ENCODE results near the gene GTF3C5.

GTF3C5 gene

GRCh38 chr9:133048595-133048994, 17.8 kb downstream of the GTF3C5 start:
- no peak overlapping the region for H3K27ac Mint-ChIP-seq
- H3K9me3 Mint-ChIP-seq, result no peaks in the 10 kb centered on the region
- H3K4me1 Mint-ChIP-seq (ENCODE audit: low read depth), result no peaks in the 10 kb centered on the region
- no peak overlapping the region for H3K4me3 Mint-ChIP-seq
- no peaks in the 10 kb centered on the region for H3K27me3 Mint-ChIP-seq
- intact Hi-C loops (cut with micrococcal nuclease), result loop anchor here (5.0 kb wide), 1 partner anchor 49 kb away; no protein-coding TSS in a partner anchor
- peaks cover 95% of the 10 kb centered on the region for H3K36me3 Mint-ChIP-seq (ENCODE audit: low read depth)

- Mint-ChIP-seq H3K27ac (no peak overlapping the region), H3K4me3 (no peak overlapping the region), H3K27me3 (no peaks in the 10 kb centered on the region), H3K4me1 (ENCODE audit: low read depth) (no peaks in the 10 kb centered on the region), H3K9me3 (no peaks in the 10 kb centered on the region), H3K36me3 (ENCODE audit: low read depth) (peaks cover 95% of the 10 kb centered on the region)
- intact Hi-C loops (cut with micrococcal nuclease), result loop anchor here (5.0 kb wide), 1 partner anchor 48 kb away; no protein-coding TSS in a partner anchor
Measured at GRCh38 chr9:133049043-133049442, 18.2 kb downstream of the GTF3C5 start.

- no peaks in the 10 kb centered on the region for H3K9me3 Mint-ChIP-seq
- no peak overlapping the region for H3K27ac Mint-ChIP-seq
- no peak overlapping the region for H3K4me3 Mint-ChIP-seq
- no peaks in the 10 kb centered on the region for H3K4me1 Mint-ChIP-seq (ENCODE audit: low read depth)
- H3K27me3 Mint-ChIP-seq, result no peaks in the 10 kb centered on the region
- intact Hi-C loops (cut with micrococcal nuclease), result no loop called here
- H3K36me3 Mint-ChIP-seq (ENCODE audit: low read depth), result peaks cover 95% of the 10 kb centered on the region
Measured at GRCh38 chr9:133050142-133050541, 19.3 kb downstream of the GTF3C5 start.

GRCh38 chr9:133050781-133051180, 20.0 kb downstream of the GTF3C5 start:
- intact Hi-C loops (cut with micrococcal nuclease), result no loop called here
- Mint-ChIP-seq H3K36me3 (ENCODE audit: low read depth) (peaks cover 95% of the 10 kb centered on the region), H3K9me3 (no peaks in the 10 kb centered on the region), H3K4me1 (ENCODE audit: low read depth) (no peaks in the 10 kb centered on the region), H3K27ac (no peak overlapping the region), H3K27me3 (no peaks in the 10 kb centered on the region), H3K4me3 (no peak overlapping the region)

- Mint-ChIP-seq H3K27me3 (no peaks in the 10 kb centered on the region), H3K9me3 (no peaks in the 10 kb centered on the region), H3K4me3 (no peak overlapping the region), H3K27ac (no peak overlapping the region), H3K36me3 (ENCODE audit: low read depth) (peaks cover 95% of the 10 kb centered on the region), H3K4me1 (ENCODE audit: low read depth) (no peaks in the 10 kb centered on the region)
- intact Hi-C loops (cut with micrococcal nuclease), result no loop called here
Measured at GRCh38 chr9:133051281-133051900, 20.6 kb downstream of the GTF3C5 start.

GRCh38 chr9:133051966-133052539, 21.3 kb downstream of the GTF3C5 start:
- no peak overlapping the region for H3K4me3 Mint-ChIP-seq
- H3K27ac Mint-ChIP-seq, result no peak overlapping the region
- intact Hi-C loops (cut with micrococcal nuclease), result no loop called here
- peaks cover 95% of the 10 kb centered on the region for H3K36me3 Mint-ChIP-seq (ENCODE audit: low read depth)
- H3K9me3 Mint-ChIP-seq, result no peaks in the 10 kb centered on the region
- no peaks in the 10 kb centered on the region for H3K4me1 Mint-ChIP-seq (ENCODE audit: low read depth)
- H3K27me3 Mint-ChIP-seq, result no peaks in the 10 kb centered on the region

GRCh38 chr9:133054194-133054890, 23.5 kb downstream of the GTF3C5 start:
- Mint-ChIP-seq H3K27me3 (peaks cover 2% of the 10 kb centered on the region), H3K36me3 (ENCODE audit: low read depth) (peaks cover 100% of the 10 kb centered on the region)

GRCh38 chr9:133054966-133055365, 24.2 kb downstream of the GTF3C5 start:
- Mint-ChIP-seq H3K9me3 (no peaks in the 10 kb centered on the region), H3K27ac (no peak overlapping the region), H3K27me3 (peaks cover 2% of the 10 kb centered on the region), H3K4me1 (ENCODE audit: low read depth) (peaks cover 17% of the 10 kb centered on the region), H3K4me3 (no peak overlapping the region), H3K36me3 (ENCODE audit: low read depth) (peaks cover 94% of the 10 kb centered on the region)
- intact Hi-C loops (cut with micrococcal nuclease), result no loop called here

More at GRCh38 chr9:133054194-133054890, 23.5 kb downstream of the GTF3C5 start:
- H3K4me3 Mint-ChIP-seq, result no peak overlapping the region
- intact Hi-C loops (cut with micrococcal nuclease), result no loop called here
- H3K9me3 Mint-ChIP-seq, result no peaks in the 10 kb centered on the region
- H3K27ac Mint-ChIP-seq, result no peak overlapping the region
- peaks cover 12% of the 10 kb centered on the region for H3K4me1 Mint-ChIP-seq (ENCODE audit: low read depth)

GRCh38 chr9:133055788-133056420, 25.1 kb downstream of the GTF3C5 start:
- Mint-ChIP-seq H3K9me3 (no peaks in the 10 kb centered on the region), H3K4me1 (ENCODE audit: low read depth) (peaks cover 23% of the 10 kb centered on the region), H3K27me3 (peaks cover 5% of the 10 kb centered on the region), H3K27ac (no peak overlapping the region), H3K4me3 (no peak overlapping the region), H3K36me3 (ENCODE audit: low read depth) (peaks cover 84% of the 10 kb centered on the region)
- intact Hi-C loops (cut with micrococcal nuclease), result no loop called here

GRCh38 chr9:133056533-133056932, 25.7 kb downstream of the GTF3C5 start:
- Mint-ChIP-seq H3K36me3 (ENCODE audit: low read depth) (peaks cover 78% of the 10 kb centered on the region), H3K27me3 (peaks cover 7% of the 10 kb centered on the region), H3K9me3 (no peaks in the 10 kb centered on the region), H3K4me1 (ENCODE audit: low read depth) (peaks cover 23% of the 10 kb centered on the region), H3K27ac (no peak overlapping the region), H3K4me3 (no peak overlapping the region)
- intact Hi-C loops (cut with micrococcal nuclease), result no loop called here

GRCh38 chr9:133057006-133057405, 26.2 kb downstream of the GTF3C5 start:
- no peak overlapping the region for H3K27ac Mint-ChIP-seq
- no peak overlapping the region for H3K4me3 Mint-ChIP-seq
- H3K4me1 Mint-ChIP-seq (ENCODE audit: low read depth), result peaks cover 23% of the 10 kb centered on the region
- peaks cover 7% of the 10 kb centered on the region for H3K27me3 Mint-ChIP-seq
- peaks cover 73% of the 10 kb centered on the region for H3K36me3 Mint-ChIP-seq (ENCODE audit: low read depth)
- no peaks in the 10 kb centered on the region for H3K9me3 Mint-ChIP-seq
- intact Hi-C loops (cut with micrococcal nuclease), result no loop called here

GRCh38 chr9:133057553-133057952, 26.8 kb downstream of the GTF3C5 start:
- intact Hi-C loops (cut with micrococcal nuclease), result no loop called here
- peaks cover 23% of the 10 kb centered on the region for H3K4me1 Mint-ChIP-seq (ENCODE audit: low read depth)
- no peak overlapping the region for H3K27ac Mint-ChIP-seq
- peaks cover 68% of the 10 kb centered on the region for H3K36me3 Mint-ChIP-seq (ENCODE audit: low read depth)
- H3K27me3 Mint-ChIP-seq, result peaks cover 8% of the 10 kb centered on the region
- H3K4me3 Mint-ChIP-seq, result no peak overlapping the region
- H3K9me3 Mint-ChIP-seq, result no peaks in the 10 kb centered on the region

GRCh38 chr9:133058071-133058470, 27.3 kb downstream of the GTF3C5 start:
- no peak overlapping the region for H3K4me3 Mint-ChIP-seq
- H3K27ac Mint-ChIP-seq, result no peak overlapping the region
- peaks cover 63% of the 10 kb centered on the region for H3K36me3 Mint-ChIP-seq (ENCODE audit: low read depth)
- H3K27me3 Mint-ChIP-seq, result peaks cover 9% of the 10 kb centered on the region
- no peaks in the 10 kb centered on the region for H3K9me3 Mint-ChIP-seq
- peaks cover 23% of the 10 kb centered on the region for H3K4me1 Mint-ChIP-seq (ENCODE audit: low read depth)
- intact Hi-C loops (cut with micrococcal nuclease), result no loop called here
